ENCODE results near the gene CAVIN3.
A peak's percentile ranks its signal among the peaks of the same experiment; 100 is the strongest.
"Not testable (repeated sequence)": the region's sequence is repeated elsewhere in the genome, so short reads cannot be mapped to it uniquely, and the experiment has no call there.

The CAVIN3 gene

DNA sequence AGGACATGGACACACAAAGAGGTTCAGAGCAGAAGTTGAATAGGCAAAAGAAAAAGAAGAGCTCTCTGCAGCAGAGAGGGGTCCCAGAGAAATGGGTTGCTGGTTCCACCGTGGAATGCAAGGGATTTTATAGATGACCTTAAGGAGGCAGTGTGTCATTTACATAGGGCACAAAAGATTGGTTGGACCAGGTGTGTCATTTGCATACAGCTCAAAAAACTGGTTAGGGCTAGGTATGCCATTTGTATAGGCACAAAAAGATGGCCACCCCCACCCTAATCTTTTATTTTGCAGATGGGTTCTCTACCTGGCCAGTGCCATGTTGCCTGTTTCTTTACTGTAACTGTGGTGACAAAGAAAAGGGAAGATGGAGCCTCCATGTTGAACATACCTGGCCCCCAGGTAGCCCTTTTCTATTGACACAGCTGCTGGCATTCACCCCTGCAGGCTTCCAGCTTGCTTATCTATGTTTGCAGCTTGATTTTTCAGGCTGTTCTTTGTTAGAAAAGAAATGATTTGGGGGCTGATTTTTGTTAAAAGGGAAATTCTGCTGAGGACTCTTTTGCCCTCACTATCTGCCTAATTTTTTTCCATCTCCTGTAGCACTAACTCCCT is 3.1 kb upstream of the CAVIN3 start:
- no peak for DNase-seq

GRCh38 chr11:6321961-6322362 is 1.7 kb upstream of the CAVIN3 start:
- DNase-seq, result no peak

- DNase-seq, result no peak
Observed at GRCh38 chr11:6321356-6321755, 1.1 kb upstream of the CAVIN3 start.

- no peak for DNase-seq
Observed at GRCh38 chr11:6319704-6320410, 444 bp downstream of the CAVIN3 start.

GRCh38 chr11:6319001-6319703 is 1.1 kb downstream of the CAVIN3 start:
- DNase-seq, result no peak

DNA sequence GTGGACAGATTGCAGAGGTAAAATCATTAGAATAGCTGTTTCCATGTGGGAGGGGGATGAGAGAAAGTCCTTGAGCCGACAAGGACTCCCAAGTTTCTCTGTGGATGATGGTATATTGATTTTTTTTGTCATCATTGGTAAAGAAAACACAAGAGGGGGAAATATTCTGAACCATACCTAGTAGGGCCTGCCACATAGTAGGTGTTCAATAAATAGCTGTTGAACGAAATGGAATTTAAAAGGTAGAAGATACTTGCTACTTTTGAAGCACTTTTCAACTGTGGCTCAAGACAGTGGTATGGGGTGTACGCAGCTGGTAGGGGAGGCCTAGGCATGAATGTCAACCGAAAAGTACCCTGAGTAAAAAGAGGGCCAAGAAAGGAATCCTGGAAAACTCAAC is 2.1 kb downstream of the CAVIN3 start:
- no peak for DNase-seq

DNA sequence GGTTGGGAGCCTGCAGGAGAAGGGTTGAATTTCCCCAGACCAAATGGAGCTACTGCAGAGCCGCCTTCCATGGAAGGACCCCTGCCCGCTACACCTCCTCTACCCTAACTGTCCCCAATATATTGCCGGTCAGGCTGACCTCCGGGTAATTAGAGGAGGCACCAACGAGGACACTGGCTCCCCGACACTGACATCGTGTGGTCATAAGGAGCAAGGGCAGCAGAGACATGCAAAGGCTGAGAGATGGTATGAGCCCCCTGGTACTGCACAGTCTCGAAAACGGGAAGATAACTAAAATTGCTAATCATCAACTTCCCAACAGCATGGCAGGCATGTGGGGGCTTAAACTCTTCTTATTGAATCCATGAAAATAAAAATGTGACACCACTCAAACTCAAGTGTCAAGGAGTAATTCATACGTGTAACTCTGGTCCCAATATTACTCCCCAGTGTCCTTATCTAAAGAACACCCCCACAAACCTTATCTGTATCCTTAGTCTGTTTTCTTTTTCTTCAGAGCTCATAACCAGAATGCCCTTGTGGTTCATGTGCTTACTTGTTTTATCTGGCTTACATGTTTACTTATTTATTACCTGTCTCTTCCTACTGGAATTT is 4.4 kb downstream of the CAVIN3 start:
- DNase-seq, result peak; percentile 77

GRCh38 chr11:6312106-6312505 is 8.2 kb downstream of the CAVIN3 start:
- no peak for DNase-seq

DNA sequence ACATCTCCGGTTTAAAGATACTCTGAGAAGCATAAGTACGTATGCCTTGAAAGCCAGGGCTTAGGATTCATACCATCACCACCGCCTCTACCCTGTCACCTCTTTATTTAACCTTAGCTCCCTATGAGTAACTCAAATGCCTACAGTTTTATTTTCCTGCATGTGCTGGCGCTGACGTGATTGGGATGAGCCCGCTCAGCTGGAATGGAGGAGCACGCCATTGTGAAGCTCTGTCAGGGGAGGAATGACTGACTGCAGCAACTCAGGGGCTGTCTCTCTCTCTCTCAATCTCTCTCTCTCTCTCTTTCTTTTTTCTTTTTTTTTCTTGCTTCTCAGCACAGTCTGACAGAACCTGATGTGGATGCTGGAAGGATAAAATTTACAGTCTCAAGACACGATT is 12.4 kb downstream of the CAVIN3 start:
- DNase-seq, result no peak

DNA sequence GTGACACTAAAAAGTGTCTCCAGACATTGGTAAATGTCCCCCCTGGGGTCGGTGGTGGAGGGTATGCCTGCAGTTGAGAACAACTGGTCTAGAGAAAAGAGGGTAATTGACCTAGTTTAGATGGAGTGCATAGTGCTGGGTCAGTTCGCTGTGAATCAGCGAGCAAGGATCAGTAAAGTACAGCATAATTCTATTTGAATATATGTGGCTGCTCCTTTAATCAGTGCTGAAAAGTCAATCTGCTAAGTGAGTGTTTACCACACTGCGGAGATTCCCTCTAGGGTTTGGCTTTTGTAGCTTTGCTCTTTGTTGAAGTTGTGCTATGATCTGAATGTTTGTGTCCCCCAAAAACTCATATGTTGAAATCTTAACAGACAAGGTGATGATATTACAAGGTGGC is 15.0 kb downstream of the CAVIN3 start:
- no peak for DNase-seq

DNA sequence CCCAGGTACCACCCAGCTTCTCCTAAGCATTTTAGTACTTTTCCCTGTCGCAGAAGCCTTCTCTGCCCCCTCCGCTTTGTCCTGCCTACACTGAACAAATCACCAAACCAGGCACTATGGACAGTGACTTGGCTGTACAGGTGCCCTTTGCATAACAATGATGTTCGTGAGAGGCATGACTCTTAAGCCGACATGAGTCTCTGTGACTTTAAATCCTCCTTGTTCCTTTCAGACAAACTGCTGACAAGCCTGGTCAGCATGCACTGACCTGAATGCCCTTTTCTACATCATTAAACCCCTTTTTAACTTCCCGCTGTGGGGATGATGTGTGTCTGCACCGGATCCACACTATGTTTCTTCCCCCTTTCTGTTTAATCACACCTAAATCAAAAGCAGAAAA is 16.6 kb downstream of the CAVIN3 start:
- no peak for DNase-seq

DNA sequence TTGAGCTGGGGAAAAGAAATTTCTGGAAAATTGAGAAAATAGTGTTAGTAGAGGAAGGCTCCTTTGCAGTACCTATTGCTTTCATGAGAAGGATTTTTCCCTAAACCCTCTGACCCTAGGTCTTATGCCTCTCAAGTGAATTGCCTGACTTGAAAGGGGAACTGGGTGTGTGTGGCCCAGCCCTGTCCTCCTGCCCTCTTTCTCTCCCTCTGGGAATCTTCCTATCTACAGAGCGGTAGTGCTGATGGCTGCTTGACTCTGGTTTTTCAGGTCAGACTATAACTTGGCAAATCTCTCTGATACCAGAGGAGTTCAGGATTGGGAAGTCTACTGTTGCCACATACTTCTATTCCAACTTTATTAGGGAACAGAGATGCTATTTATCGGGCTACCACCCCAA is 19.2 kb downstream of the CAVIN3 start:
- no peak for DNase-seq

DNA sequence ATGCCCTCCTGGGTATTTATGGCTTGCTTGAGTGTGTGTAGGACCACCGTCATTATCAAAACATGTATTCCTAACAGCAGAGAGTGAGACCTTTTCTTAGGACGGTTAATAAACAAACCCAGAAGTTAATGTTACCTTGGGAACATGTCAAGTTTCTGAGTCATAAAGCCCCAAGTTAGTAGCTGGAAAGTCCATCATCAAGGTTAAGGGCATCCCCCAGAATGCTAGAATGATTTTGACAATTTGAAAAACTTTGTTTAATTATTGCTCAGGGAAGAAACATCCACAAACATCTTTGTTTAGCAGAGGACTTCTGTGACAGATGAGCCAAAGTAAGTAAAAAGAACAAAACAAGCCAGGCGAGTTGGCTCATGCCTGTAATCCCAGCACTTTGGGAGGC is 20.0 kb downstream of the CAVIN3 start:
- DNase-seq, result no peak

GRCh38 chr11:6298605-6299004 is 21.7 kb downstream of the CAVIN3 start:
- peak; percentile 55 for DNase-seq

- DNase-seq, result peak; percentile 15
Observed at GRCh38 chr11:6297831-6298230, 22.5 kb downstream of the CAVIN3 start.

DNA sequence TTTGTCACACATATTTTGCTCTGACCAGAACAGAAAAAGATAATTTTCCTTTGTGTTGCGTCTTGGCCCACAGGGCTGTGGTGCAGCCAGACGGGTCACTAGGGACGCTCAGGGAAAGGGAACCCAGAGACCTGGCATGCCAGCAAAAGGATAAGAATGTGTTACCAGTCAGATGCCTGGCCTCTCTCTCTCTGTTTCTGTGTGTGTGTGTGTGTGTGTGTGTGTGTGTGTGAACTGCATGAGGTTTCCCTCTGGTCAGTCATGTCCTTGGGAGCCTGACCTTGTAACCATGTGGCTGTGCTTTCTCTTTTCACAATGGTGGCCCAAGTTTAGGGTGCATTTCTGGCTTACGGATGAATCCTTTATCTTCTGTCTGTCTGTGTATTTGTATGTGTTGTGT is 35.3 kb downstream of the CAVIN3 start:
- no peak for DNase-seq

DNA sequence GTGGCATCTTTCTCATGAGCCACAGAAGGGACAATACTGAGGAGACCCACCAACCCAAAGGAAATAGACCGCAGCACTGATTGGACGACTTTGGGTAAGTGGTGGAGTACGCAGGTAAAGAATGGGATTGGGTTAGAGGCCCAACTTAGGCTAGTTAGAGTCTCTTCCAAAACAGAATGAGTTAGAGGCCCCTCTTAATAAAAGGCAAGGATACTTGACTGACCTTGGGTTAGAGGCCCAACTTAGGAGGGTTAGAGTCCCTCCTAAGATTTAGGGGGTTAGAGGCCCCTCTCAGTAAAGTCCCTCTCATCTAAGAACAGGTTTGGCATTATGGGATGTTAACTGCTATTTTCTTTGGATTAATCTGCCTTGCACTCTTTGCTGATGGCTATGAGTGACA is 36.1 kb downstream of the CAVIN3 start:
- DNase-seq, result no peak

- no peak for DNase-seq
Observed at GRCh38 chr11:6283453-6284023, 36.8 kb downstream of the CAVIN3 start.

- DNase-seq, result not testable (repeated sequence)
Observed at GRCh38 chr11:6280809-6281208, 39.5 kb downstream of the CAVIN3 start.

DNA sequence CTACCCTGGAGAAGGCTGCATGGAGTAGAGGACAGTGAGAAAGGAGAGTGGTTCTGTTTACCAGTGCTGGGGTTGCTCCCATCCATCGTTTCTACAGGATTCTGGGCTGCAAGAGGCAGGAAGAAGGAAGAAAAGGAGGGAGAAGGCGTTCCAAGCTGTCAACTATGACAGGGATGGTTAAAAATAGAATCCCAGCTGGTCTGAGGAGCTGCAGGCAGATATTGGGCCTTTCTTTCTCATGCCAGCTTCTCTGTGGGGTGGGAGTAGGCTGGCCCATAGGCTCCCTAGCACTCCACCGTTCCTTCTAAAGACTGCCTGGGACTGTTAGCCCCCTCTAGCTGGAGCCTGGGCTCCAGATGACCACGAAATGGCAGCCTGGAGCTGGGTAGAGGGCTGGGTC is 47.1 kb downstream of the CAVIN3 start:
- DNase-seq, result no peak

- DNase-seq, result no peak
Observed at GRCh38 chr11:6271598-6271997, 48.7 kb downstream of the CAVIN3 start.

DNA sequence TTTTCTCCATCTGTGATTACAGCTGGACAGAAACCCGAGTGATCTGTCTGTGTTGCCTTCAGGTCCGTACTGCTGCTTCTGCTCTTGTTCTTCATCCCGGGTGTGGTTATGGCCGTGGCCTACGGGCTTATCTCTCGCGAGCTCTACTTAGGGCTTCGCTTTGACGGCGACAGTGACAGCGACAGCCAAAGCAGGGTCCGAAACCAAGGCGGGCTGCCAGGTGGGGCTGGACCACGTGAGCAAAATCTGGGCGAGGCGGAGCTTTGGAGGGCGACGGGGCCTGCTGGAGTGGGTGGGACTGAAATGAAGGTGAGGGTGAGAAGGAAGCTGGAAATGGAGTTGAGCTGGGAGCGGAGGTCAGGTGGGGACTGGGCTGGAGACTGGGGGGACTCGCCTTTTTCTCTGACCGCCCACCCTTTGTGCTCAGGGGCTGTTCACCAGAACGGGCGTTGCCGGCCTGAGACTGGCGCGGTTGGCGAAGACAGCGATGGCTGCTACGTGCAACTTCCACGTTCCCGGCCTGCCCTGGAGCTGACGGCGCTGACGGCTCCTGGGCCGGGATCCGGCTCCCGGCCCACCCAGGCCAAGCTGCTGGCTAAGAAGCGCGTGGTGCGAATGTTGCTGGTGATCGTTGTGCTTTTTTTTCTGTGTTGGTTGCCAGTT is 49.6 kb downstream of the CAVIN3 start:
- no peak for DNase-seq

- peak; percentile 19 for DNase-seq
Observed at GRCh38 chr11:6269994-6270393, 50.3 kb downstream of the CAVIN3 start.
